ENCODE data around the gene CATSPERE. TPM values are rescaled to one million over a fixed set of nuclear protein-coding genes. Genes with fewer than 3 reads are reported as not detected.

Gene CATSPERE
- total RNA-seq, 4 donors from 2014 or later: 0.82 to 5.3 (median 1.2) TPM

GRCh38 chr1:244556263-244556662, 95.2 kb downstream of the CATSPERE start:
- TF ChIP-seq CTCF (IDR thresholded peaks at IDR 0.05; ENCODE audit: low read depth): no peak

GRCh38 chr1:244557565-244557964, 96.5 kb downstream of the CATSPERE start:
- TF ChIP-seq CTCF (IDR thresholded peaks at IDR 0.05; ENCODE audit: low read depth): no peak

- no peak for TF ChIP-seq CTCF (IDR thresholded peaks at IDR 0.05; ENCODE audit: low read depth)
Measured at GRCh38 chr1:244559561-244559960, 98.5 kb downstream of the CATSPERE start.

- TF ChIP-seq CTCF (IDR thresholded peaks at IDR 0.05; ENCODE audit: low read depth): no peak
Measured at GRCh38 chr1:244573768-244574167, 112.7 kb downstream of the CATSPERE start.

GRCh38 chr1:244576259-244576892, 115.3 kb downstream of the CATSPERE start:
- TF ChIP-seq CTCF (IDR thresholded peaks at IDR 0.05; ENCODE audit: low read depth): no peak

- TF ChIP-seq CTCF (IDR thresholded peaks at IDR 0.05; ENCODE audit: low read depth): no peak
Measured at GRCh38 chr1:244583358-244583982, 122.4 kb downstream of the CATSPERE start.

- TF ChIP-seq CTCF (IDR thresholded peaks at IDR 0.05; ENCODE audit: low read depth): no peak
Measured at GRCh38 chr1:244585867-244586266, 124.8 kb downstream of the CATSPERE start.
